K562 (cell line): ENCODE results near the gene MLC1. TPM values are rescaled to one million over a fixed set of nuclear protein-coding genes. Genes with fewer than 3 reads are reported as not detected.
A peak's percentile ranks its signal among the peaks of the same experiment; 100 is the strongest.

Experiments
- FIP1L1 ChIP-seq: fragments of 200-400 bp; formaldehyde crosslinking; IDR thresholded peaks from 2 replicates; pipeline ENCODE4 v1.6.1; 2018; ENCODE audit warnings: mild to moderate bottlenecking, low read depth, low read length; ENCODE audit not compliant: poor library complexity, severe bottlenecking
- GATAD2B ChIP-seq: fragments of 450-650 bp; IDR thresholded peaks from 2 replicates; pipeline ENCODE4 v1.6.1; 2017; ENCODE audit warnings: mild to moderate bottlenecking, borderline replicate concordance
- HEY1 ChIP-seq: fragments of 250-450 bp; sonication (Bioruptor Pico); IDR thresholded peaks from 2 replicates; pipeline ENCODE4 v1.5.0; 2020; ENCODE audit warnings: mild to moderate bottlenecking, moderate library complexity, borderline replicate concordance
- KDM2B ChIP-seq: fragments of 250-450 bp; sonication (Bioruptor Pico); IDR thresholded peaks from 2 replicates; pipeline ENCODE4 v1.8.0; 2021; ENCODE audit warnings: mild to moderate bottlenecking, moderate library complexity
- KDM5B ChIP-seq: fragments of 200-600 bp; sonication (generic); IDR thresholded peaks from 2 replicates; pipeline ENCODE4 v1.6.1; 2012; ENCODE audit warnings: low read depth, mild to moderate bottlenecking, moderate library complexity, low read length, control low read depth, inconsistent platforms; ENCODE audit not compliant: insufficient replicate concordance
- MTA3 ChIP-seq: fragments of 450-650 bp; formaldehyde crosslinking; IDR thresholded peaks from 2 replicates; pipeline ENCODE4 v1.6.1; 2017; ENCODE audit warnings: mild to moderate bottlenecking, borderline replicate concordance
- NBN ChIP-seq: fragments of 450-650 bp; IDR thresholded peaks from 2 replicates; pipeline ENCODE4 v1.6.1; 2016; ENCODE audit warnings: low read depth, mild to moderate bottlenecking
- NFE2L1 ChIP-seq: fragments of 450-650 bp; IDR thresholded peaks from 2 replicates; pipeline ENCODE4 v1.6.1; 2016; ENCODE audit warnings: missing genetic modification characterization, low read depth, mild to moderate bottlenecking, missing compliant biosample characterization, moderate library complexity, borderline replicate concordance
- NONO ChIP-seq, 2 experiments: fragments of 200-400 bp in 1 of 2; fragments of 450-650 bp in 1 of 2; formaldehyde crosslinking in 1 of 2; IDR thresholded peaks; 2 replicates each; pipeline ENCODE4 v1.6.1; 2017; ENCODE audit warnings: low read depth in 2 of 2, mild to moderate bottlenecking in 2 of 2, moderate library complexity in 2 of 2, low read length in 1 of 2
- PTBP1 ChIP-seq: fragments of 200-400 bp; formaldehyde crosslinking; IDR thresholded peaks from 2 replicates; pipeline ENCODE4 v1.6.1; 2017; ENCODE audit warnings: low read depth, low read length
- PTTG1 ChIP-seq: fragments of 450-650 bp; IDR thresholded peaks from 2 replicates; pipeline ENCODE4 v1.6.1; 2016; ENCODE audit warnings: low read depth, mild to moderate bottlenecking, missing genetic modification characterization, missing compliant biosample characterization
- RBM25 ChIP-seq: fragments of 200-400 bp; formaldehyde crosslinking; IDR thresholded peaks from 2 replicates; pipeline ENCODE4 v1.6.1; 2018; ENCODE audit warnings: low read length, low read depth, moderate library complexity; ENCODE audit not compliant: severe bottlenecking
- TOE1 ChIP-seq, 2 experiments: fragments of 450-650 bp in 1 of 2; sonication (generic) in 1 of 2; formaldehyde crosslinking in 1 of 2; IDR thresholded peaks; 2 replicates each; pipeline versions ENCODE4 v1.7.1 to v1.8.0; 2016 to 2022; ENCODE audit warnings: borderline replicate concordance in 2 of 2, mild to moderate bottlenecking in 2 of 2, antibody characterized with exemption in 1 of 2, inconsistent platforms in 1 of 2, low read depth in 1 of 2, missing genetic modification reagents in 1 of 2, moderate library complexity in 1 of 2
- ZNF165 ChIP-seq: fragments of 250-450 bp; sonication (Bioruptor Pico); IDR thresholded peaks from 2 replicates; pipeline ENCODE4 v1.4.0; 2020; ENCODE audit warnings: borderline replicate concordance
- ZNF282 ChIP-seq: sonication (generic); formaldehyde crosslinking; IDR thresholded peaks from 2 replicates; pipeline ENCODE4 v1.8.1; 2023; ENCODE audit warnings: missing genetic modification reagents
- ZNF644 ChIP-seq: fragments of 200-800 bp; sonication (Bioruptor generic); IDR thresholded peaks from 2 replicates; pipeline ENCODE4 v1.6.1; 2016; ENCODE audit warnings: low read depth, missing genetic modification characterization, missing compliant biosample characterization
- ZNF75A ChIP-seq: fragments of 450-650 bp; formaldehyde crosslinking; IDR thresholded peaks from 2 replicates; pipeline ENCODE4 v1.4.0; 2020; ENCODE audit warnings: mild to moderate bottlenecking
- polyA plus RNA-seq, 8 experiments: library from polyadenylated mRNA; depleted of rRNA in 4 of 8; stranded (reverse) in 5 of 8; unstranded in 3 of 8; fragments of >200 nt; fragmentation: Nextera tagmentation in 2 of 8; fragmentation: Illumina TruSeq in 1 of 8; extraction: Ambion mirVana in 2 of 8; extraction: Trizol in 1 of 8; gene quantifications; 2 replicates each; pipeline versions ENCODE4 v1.2.1 to v1.2.3, GENCODE V29; 2011 to 2014; ENCODE audit warnings: inconsistent platforms in 1 of 8, missing spikeins in 1 of 8
- total RNA-seq, 7 experiments: library from RNA; depleted of rRNA in 6 of 7; stranded (reverse); fragments of >200 nt in 6 of 7; fragmentation: Illumina TruSeq in 2 of 7; extraction: Trizol in 2 of 7; gene quantifications; 2 replicates each; pipeline versions ENCODE4 v1.2.1 to v1.2.3, GENCODE V29; 2011 to 2021; ENCODE audit warnings: low replicate concordance in 1 of 7
- TF ChIP-seq, protein P1 (sequence below), 2 experiments: fragments of 450-650 bp; conservative IDR thresholded peaks; 2 replicates each; pipeline ENCODE4 v1.6.1; 2017; ENCODE audit warnings: mild to moderate bottlenecking in 2 of 2, moderate library complexity in 2 of 2
- TF ChIP-seq, protein P2 (sequence below), 2 experiments: fragments of 200-800 bp in 1 of 2; sonication (Bioruptor generic) in 1 of 2; sonication (generic) in 1 of 2; formaldehyde crosslinking in 1 of 2; IDR thresholded peaks in 1 of 2; conservative IDR thresholded peaks in 1 of 2; 2 replicates each; pipeline versions ENCODE4 v1.5.0 to v1.6.1; 2016 to 2020; ENCODE audit warnings: missing compliant biosample characterization in 1 of 2, missing genetic modification characterization in 1 of 2, missing genetic modification reagents in 1 of 2
- TF ChIP-seq, protein P3 (sequence below): fragments of 450-650 bp; IDR thresholded peaks from 2 replicates; pipeline ENCODE4 v1.6.1; 2016; ENCODE audit warnings: antibody characterized with exemption
- TF ChIP-seq, protein P4 (sequence below): fragments of 250-450 bp; sonication (Bioruptor Pico); IDR thresholded peaks from 2 replicates; pipeline ENCODE4 v1.5.1; 2021; ENCODE audit warnings: mild to moderate bottlenecking

The MLC1 gene
- total and polyA plus RNA-seq, 9 of the 15 experiments (the other 6 are each of a cell fraction or from before 2014, with no cell fraction given): 0.06 to 0.98 (median 0.39) TPM

DNA sequence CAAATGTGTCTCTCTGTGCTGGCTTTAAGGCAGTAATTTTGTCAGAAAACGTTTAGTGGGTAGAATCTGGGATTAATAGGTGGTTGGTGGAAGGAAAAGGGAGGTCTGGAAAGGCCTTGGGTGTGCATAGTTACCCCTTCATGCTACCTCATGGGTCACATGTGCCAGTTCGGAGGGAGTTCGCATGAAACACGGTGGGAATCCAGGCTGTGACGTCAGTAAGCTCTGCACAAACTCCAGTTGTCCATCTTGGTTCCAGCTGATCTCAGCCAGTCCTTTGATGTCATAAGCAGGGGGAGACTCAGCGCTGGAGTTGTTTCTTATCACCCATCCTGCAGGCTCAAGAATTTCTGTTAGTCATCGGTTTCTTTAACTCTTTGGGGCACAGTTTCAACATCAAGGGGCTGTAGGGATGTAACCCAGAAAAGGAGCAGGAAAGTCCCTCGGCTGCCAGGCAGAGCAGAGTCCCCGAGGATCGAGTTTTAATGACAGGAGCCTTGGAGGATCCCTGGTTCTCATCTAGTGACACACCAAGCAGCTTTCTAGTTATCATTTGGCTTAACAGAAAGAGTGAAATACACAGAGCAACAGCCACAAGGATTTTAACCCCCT lies 33.4 kb upstream of the MLC1 start (continued):
- TF ChIP-seq NONO (IDR thresholded peaks at IDR 0.05; ENCODE audit: low read depth in 2 of 2, low read length in 1 of 2): no peak
- no peak for TF ChIP-seq ZNF165 (CRISPR knock-in tag)
- TF ChIP-seq FIP1L1: no peak
- TF ChIP-seq PTTG1 (tag): no peak
- TF ChIP-seq KDM2B (CRISPR knock-in tag): no peak
- TF ChIP-seq, protein P1, sequence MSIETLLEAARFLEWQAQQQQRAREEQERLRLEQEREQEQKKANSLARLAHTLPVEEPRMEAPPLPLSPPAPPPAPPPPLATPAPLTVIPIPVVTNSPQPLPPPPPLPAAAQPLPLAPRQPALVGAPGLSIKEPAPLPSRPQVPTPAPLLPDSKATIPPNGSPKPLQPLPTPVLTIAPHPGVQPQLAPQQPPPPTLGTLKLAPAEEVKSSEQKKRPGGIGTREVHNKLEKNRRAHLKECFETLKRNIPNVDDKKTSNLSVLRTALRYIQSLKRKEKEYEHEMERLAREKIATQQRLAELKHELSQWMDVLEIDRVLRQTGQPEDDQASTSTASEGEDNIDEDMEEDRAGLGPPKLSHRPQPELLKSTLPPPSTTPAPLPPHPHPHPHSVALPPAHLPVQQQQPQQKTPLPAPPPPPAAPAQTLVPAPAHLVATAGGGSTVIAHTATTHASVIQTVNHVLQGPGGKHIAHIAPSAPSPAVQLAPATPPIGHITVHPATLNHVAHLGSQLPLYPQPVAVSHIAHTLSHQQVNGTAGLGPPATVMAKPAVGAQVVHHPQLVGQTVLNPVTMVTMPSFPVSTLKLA (conservative IDR thresholded peaks at IDR 0.05): peak; percentile 50 to 65; a peak in 2 of 4 replicates
- peak; percentile 72; the same call in 1 of the 2 replicates for TF ChIP-seq TOE1 (IDR thresholded peaks at IDR 0.05; ENCODE audit: borderline replicate concordance)
- no peak for TF ChIP-seq TOE1 (CRISPR knock-in tag; IDR thresholded peaks at IDR 0.05; ENCODE audit: borderline replicate concordance, low read depth)
- TF ChIP-seq ZNF644 (tag): no peak
- TF ChIP-seq MTA3: peak; percentile 98
- TF ChIP-seq NFE2L1: no peak
- TF ChIP-seq ZNF282 (CRISPR knock-in tag): no peak
- no peak for TF ChIP-seq GATAD2B
- TF ChIP-seq, protein P2, sequence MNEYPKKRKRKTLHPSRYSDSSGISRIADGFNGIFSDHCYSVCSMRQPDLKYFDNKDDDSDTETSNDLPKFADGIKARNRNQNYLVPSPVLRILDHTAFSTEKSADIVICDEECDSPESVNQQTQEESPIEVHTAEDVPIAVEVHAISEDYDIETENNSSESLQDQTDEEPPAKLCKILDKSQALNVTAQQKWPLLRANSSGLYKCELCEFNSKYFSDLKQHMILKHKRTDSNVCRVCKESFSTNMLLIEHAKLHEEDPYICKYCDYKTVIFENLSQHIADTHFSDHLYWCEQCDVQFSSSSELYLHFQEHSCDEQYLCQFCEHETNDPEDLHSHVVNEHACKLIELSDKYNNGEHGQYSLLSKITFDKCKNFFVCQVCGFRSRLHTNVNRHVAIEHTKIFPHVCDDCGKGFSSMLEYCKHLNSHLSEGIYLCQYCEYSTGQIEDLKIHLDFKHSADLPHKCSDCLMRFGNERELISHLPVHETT (CRISPR knock-in tag; conservative IDR thresholded peaks at IDR 0.05 in 1 of 2, IDR thresholded peaks at IDR 0.05 in 1 of 2): peak in 1 of 2 experiments; percentile 79; a peak in 2 of 4 replicates
- no peak for TF ChIP-seq PTBP1
- TF ChIP-seq RBM25: no peak
- TF ChIP-seq, protein P3, sequence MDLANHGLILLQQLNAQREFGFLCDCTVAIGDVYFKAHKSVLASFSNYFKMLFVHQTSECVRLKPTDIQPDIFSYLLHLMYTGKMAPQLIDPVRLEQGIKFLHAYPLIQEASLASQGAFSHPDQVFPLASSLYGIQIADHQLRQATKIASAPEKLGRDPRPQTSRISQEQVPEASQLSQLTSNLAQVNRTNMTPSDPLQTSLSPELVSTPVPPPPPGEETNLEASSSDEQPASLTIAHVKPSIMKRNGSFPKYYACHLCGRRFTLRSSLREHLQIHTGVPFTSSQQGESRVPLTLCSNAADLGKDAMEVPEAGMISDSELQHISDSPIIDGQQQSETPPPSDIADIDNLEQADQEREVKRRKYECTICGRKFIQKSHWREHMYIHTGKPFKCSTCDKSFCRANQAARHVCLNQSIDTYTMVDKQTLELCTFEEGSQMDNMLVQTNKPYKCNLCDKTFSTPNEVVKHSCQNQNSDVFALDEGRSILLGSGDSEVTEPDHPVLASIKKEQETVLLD: no peak
- TF ChIP-seq NBN: peak; percentile 95
- TF ChIP-seq KDM5B: no peak
- TF ChIP-seq, protein P4, sequence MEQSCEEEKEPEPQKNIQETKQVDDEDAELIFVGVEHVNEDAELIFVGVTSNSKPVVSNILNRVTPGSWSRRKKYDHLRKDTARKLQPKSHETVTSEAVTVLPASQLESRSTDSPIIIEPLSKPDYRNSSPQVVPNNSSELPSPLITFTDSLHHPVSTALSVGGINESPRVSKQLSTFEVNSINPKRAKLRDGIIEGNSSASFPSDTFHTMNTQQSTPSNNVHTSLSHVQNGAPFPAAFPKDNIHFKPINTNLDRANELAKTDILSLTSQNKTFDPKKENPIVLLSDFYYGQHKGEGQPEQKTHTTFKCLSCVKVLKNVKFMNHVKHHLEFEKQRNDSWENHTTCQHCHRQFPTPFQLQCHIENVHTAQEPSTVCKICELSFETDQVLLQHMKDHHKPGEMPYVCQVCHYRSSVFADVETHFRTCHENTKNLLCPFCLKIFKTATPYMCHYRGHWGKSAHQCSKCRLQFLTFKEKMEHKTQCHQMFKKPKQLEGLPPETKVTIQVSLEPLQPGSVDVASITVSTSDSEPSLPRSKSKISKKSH (CRISPR knock-in tag): no peak
- TF ChIP-seq ZNF75A (CRISPR knock-in tag): no peak
- TF ChIP-seq HEY1 (CRISPR knock-in tag): no peak
